ENCODE data around the gene CARD11. TPM values are rescaled to one million over a fixed set of nuclear protein-coding genes. Genes with fewer than 3 reads are reported as not detected.

CARD11 gene
- total and polyA plus RNA-seq, 2 experiments from 2014 or later = 17.7 to 29.0 TPM

DNA sequence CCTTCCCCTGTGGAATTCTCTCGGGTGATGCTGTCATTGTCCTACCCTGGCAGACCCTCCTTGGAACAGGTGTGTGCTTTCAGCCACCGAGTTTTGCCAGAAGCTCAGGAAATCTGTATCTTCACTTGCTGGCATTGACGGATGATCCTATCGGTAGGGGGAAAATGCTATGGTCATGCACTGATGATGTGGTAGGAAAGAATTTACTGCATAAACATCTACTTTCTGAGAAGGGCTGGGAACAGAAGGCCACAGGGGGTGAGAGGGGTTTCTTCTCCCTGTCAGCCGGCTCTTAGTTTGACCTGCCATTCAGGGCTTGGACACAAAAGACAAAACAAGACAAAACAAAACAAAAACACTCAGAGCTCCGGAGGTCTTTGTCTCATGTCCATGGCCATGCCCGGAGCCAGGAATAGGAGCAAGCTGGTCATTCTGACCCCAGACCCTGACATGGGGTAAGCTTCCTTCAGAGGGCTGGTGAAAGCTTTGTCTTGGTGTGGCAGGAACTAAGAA is 43.6 kb upstream of the CARD11 start:
- TF ChIP-seq EZH2 (IDR thresholded peaks at IDR 0.05; ENCODE audit: low read depth, unreplicated experiment) = no peak
- no peak for TF ChIP-seq EZH2phosphoT487 (IDR thresholded peaks at IDR 0.05; ENCODE audit: unreplicated experiment)
- Histone ChIP-seq H3F3A (replicated peaks; ENCODE audit: low read depth) (no peaks in the 10 kb centered on the region), H3K27ac (ENCODE audit: low read depth) (no peak overlapping the region), H3K9me2 (ENCODE audit: insufficient read depth) (no peaks in the 10 kb centered on the region), H3K79me2 (replicated peaks; ENCODE audit: insufficient read depth) (no peaks in the 10 kb centered on the region), H4K20me1 (replicated peaks; ENCODE audit: insufficient read depth) (no peaks in the 10 kb centered on the region), H3K4me3 (no peak overlapping the region), H3K27me3 (ENCODE audit: insufficient read depth) (no peaks in the 10 kb centered on the region), H3K36me3 (ENCODE audit: insufficient read depth) (no peaks in the 10 kb centered on the region), H3K4me2 (no peak overlapping the region), H2AFZ (no peak overlapping the region), H3K4me1 (ENCODE audit: insufficient read depth) (no peaks in the 10 kb centered on the region)
- H3K27ac Mint-ChIP-seq = no peak overlapping the region; the same call in 1 of the 2 replicates
- peaks cover 1% of the 10 kb centered on the region for H3K27me3 Mint-ChIP-seq (ENCODE audit: insufficient read depth, low read depth, poor library complexity)
- no peaks in the 10 kb centered on the region for H3K4me1 Mint-ChIP-seq
- no peaks in the 10 kb centered on the region; the same call in 2 of the 3 replicates for H3K9me3 Mint-ChIP-seq
- no peak overlapping the region for H3K4me3 Mint-ChIP-seq
- no peaks in the 10 kb centered on the region for H3K36me3 Mint-ChIP-seq (ENCODE audit: low read depth)
- ATAC-seq = no peak
- no peak for DNase-seq (ENCODE audit: low spot score)

DNA sequence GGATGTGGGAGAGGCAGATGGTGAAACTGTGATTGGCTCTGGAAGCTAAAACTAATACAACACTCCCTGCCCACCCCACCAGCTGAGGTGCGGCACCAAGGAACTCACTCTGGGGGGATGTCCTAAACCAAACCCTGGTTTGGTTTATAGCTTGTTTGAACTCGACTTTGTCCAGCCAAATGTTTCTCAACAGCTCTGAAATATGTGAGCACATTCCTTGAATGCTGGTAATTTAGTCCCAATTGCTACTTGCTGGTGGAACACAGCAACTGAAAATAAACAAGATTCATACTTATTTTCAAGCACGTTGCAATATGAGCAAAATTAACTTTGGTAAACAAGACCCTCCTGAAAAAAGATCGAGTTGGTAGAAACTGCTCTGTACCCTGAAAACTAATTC is 39.7 kb upstream of the CARD11 start:
- DNase-seq (ENCODE audit: low spot score) (no peak), ATAC-seq (no peak)
- no peaks in the 10 kb centered on the region for H3K4me1 Mint-ChIP-seq
- no peak overlapping the region for H2AFZ ChIP-seq
- no peak overlapping the region for H3K4me2 ChIP-seq
- H3K27ac ChIP-seq (ENCODE audit: low read depth) = no peak overlapping the region
- no peaks in the 10 kb centered on the region for H3K27me3 ChIP-seq (ENCODE audit: insufficient read depth)
- H3K9me2 ChIP-seq (ENCODE audit: insufficient read depth) = no peaks in the 10 kb centered on the region
- no peaks in the 10 kb centered on the region for H4K20me1 ChIP-seq (replicated peaks; ENCODE audit: insufficient read depth)
- no peak overlapping the region for H3K4me3 Mint-ChIP-seq
- no peaks in the 10 kb centered on the region; the same call in 2 of the 3 replicates for H3K36me3 Mint-ChIP-seq (ENCODE audit: low read depth)
- H3K27ac Mint-ChIP-seq = no peak overlapping the region
- H3K4me3 ChIP-seq = no peak overlapping the region
- peaks cover 4% of the 10 kb centered on the region for H3K9me3 Mint-ChIP-seq
- H3K36me3 ChIP-seq (ENCODE audit: insufficient read depth) = no peaks in the 10 kb centered on the region
- H3K79me2 ChIP-seq (replicated peaks; ENCODE audit: insufficient read depth) = no peaks in the 10 kb centered on the region
- TF ChIP-seq ZNF114 (CRISPR knock-in tag; IDR thresholded peaks at IDR 0.05) = no peak
- TF ChIP-seq, protein P1, sequence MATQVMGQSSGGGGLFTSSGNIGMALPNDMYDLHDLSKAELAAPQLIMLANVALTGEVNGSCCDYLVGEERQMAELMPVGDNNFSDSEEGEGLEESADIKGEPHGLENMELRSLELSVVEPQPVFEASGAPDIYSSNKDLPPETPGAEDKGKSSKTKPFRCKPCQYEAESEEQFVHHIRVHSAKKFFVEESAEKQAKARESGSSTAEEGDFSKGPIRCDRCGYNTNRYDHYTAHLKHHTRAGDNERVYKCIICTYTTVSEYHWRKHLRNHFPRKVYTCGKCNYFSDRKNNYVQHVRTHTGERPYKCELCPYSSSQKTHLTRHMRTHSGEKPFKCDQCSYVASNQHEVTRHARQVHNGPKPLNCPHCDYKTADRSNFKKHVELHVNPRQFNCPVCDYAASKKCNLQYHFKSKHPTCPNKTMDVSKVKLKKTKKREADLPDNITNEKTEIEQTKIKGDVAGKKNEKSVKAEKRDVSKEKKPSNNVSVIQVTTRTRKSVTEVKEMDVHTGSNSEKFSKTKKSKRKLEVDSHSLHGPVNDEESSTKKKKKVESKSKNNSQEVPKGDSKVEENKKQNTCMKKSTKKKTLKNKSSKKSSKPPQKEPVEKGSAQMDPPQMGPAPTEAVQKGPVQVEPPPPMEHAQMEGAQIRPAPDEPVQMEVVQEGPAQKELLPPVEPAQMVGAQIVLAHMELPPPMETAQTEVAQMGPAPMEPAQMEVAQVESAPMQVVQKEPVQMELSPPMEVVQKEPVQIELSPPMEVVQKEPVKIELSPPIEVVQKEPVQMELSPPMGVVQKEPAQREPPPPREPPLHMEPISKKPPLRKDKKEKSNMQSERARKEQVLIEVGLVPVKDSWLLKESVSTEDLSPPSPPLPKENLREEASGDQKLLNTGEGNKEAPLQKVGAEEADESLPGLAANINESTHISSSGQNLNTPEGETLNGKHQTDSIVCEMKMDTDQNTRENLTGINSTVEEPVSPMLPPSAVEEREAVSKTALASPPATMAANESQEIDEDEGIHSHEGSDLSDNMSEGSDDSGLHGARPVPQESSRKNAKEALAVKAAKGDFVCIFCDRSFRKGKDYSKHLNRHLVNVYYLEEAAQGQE (IDR thresholded peaks at IDR 0.05; ENCODE audit: unreplicated experiment) = no peak
- TF ChIP-seq EZH2 (IDR thresholded peaks at IDR 0.05; ENCODE audit: low read depth, unreplicated experiment) = no peak
- no peak for TF ChIP-seq ZNF331 (CRISPR knock-in tag; IDR thresholded peaks at IDR 0.05; ENCODE audit: low read depth)
- no peak for TF ChIP-seq EZH2phosphoT487 (IDR thresholded peaks at IDR 0.05; ENCODE audit: unreplicated experiment)
- no peak for TF ChIP-seq NANOG (IDR thresholded peaks at IDR 0.05; ENCODE audit: borderline replicate concordance)
- no peak for TF ChIP-seq JUNB (IDR thresholded peaks at IDR 0.05; ENCODE audit: unreplicated experiment)
- no peak for TF ChIP-seq POLR2AphosphoS5 (IDR thresholded peaks at IDR 0.05; ENCODE audit: low read depth)
- H3F3A ChIP-seq (replicated peaks; ENCODE audit: low read depth) = no peaks in the 10 kb centered on the region
- peaks cover 6% of the 10 kb centered on the region for H3K27me3 Mint-ChIP-seq (ENCODE audit: insufficient read depth, low read depth, poor library complexity)
- no peaks in the 10 kb centered on the region for H3K4me1 ChIP-seq (ENCODE audit: insufficient read depth)
